NCI-H2227 treated with DMSO at 0.1 percent for 48 hours (cell line): ENCODE measurements around the gene TSFM.

Experiments used
- DNase-seq: peaks from one replicate; lab custom pipeline; 2025; lab: John Stamatoyannopoulos, UW

The TSFM gene

GRCh38 chr12:57834086-57834876 lies 51.7 kb downstream of the TSFM start:
- no peak for DNase-seq

- DNase-seq = no peak
Measured at GRCh38 chr12:57835366-57836288, 53.0 kb downstream of the TSFM start.

- no peak for DNase-seq
Measured at GRCh38 chr12:57836442-57837375, 54.1 kb downstream of the TSFM start.

GRCh38 chr12:57837864-57838562 lies 55.4 kb downstream of the TSFM start:
- DNase-seq = no peak

- no peak for DNase-seq
Measured at GRCh38 chr12:57838594-57839302, 56.2 kb downstream of the TSFM start.

GRCh38 chr12:57839996-57840395 lies 57.4 kb downstream of the TSFM start:
- DNase-seq = no peak

GRCh38 chr12:57840726-57841125 lies 58.1 kb downstream of the TSFM start:
- no peak for DNase-seq

GRCh38 chr12:57841445-57841844 lies 58.9 kb downstream of the TSFM start:
- DNase-seq = no peak

- no peak for DNase-seq
Measured at GRCh38 chr12:57842342-57843294, 60.0 kb downstream of the TSFM start.

GRCh38 chr12:57844709-57845477 lies 62.3 kb downstream of the TSFM start:
- DNase-seq = no peak

- DNase-seq = no peak
Measured at GRCh38 chr12:57845478-57846284, 63.1 kb downstream of the TSFM start.

- DNase-seq = no peak
Measured at GRCh38 chr12:57846285-57846576, 63.6 kb downstream of the TSFM start.

GRCh38 chr12:57846577-57847319 lies 64.2 kb downstream of the TSFM start, which contains the start of gene CTDSP2:
TSS of gene CTDSP2 (minus strand) at chr12:57846729. CDS start at chr12:57846435, 294 bp downstream.
- peak; percentile 89 for DNase-seq
